Keratinocyte (primary cell): Measurements from ENCODE around the gene SENP1.

ENCODE experiments used
- EZH2 ChIP-seq: IDR thresholded peaks from one replicate; pipeline ENCODE4 v1.6.1; 2012; ENCODE audit warnings: inconsistent platforms, mild to moderate bottlenecking, low read length, moderate library complexity
- TF ChIP-seq, protein P1 (sequence below), 3 experiments: IDR thresholded peaks in 1 of 3; conservative IDR thresholded peaks in 1 of 3; optimal IDR thresholded peaks in 1 of 3; 2 replicates in 2 of 3; 3 replicates in 1 of 3; pipeline versions ENCODE3 to v1.5.1; 2011; ENCODE audit warnings: low read length in 3 of 3, mild to moderate bottlenecking in 3 of 3, moderate library complexity in 2 of 3, control low read depth in 1 of 3, inconsistent platforms in 1 of 3; ENCODE audit not compliant: insufficient read depth in 2 of 3; ENCODE audit errors: extremely low read depth in 1 of 3

DNA sequence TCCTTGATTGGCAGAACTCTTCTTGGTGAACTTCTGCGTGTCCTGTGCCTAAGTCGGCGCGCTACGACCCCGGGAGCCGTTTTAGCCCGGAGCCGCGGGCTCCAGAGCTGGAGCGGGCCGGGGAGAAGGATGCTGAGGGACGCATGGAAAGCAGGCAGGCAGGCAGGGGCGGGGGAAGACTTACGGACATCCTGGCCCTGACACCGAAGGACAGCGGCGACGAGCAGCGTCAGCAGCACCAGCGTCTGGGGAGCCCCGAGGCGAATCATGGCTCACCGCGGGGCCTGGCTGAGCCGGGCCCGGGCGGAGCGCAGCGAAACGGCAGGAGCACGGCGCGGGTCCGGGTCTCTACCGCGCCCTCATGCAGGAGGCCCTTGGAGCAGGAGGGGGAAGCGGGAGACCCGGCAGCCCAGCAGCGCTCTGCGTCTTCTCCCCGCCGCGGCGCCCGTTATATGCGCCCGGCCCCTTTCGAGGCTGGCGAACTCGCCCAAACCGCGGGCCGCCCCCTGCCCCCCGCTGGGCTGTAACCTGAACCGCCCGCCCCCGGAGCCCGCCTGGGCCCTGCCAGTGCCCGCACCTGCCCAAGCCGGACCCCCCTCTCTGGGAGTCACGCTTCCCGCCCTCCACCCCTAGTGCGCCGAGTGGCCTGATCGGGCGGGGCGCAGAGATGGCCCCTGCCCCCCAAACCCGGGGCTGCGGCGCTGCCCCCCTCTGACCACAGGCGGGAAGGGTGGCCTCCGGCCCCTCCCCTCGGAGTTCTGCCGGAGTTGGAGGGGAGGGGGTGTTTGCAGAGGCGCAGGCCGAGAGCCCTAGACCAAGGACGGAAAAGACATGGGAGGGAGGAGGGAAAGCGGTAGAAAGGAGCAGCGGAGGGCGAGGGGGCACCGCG is 101.6 kb downstream of the SENP1 start, which contains the start of gene COL2A1:
- TF ChIP-seq, protein P1, sequence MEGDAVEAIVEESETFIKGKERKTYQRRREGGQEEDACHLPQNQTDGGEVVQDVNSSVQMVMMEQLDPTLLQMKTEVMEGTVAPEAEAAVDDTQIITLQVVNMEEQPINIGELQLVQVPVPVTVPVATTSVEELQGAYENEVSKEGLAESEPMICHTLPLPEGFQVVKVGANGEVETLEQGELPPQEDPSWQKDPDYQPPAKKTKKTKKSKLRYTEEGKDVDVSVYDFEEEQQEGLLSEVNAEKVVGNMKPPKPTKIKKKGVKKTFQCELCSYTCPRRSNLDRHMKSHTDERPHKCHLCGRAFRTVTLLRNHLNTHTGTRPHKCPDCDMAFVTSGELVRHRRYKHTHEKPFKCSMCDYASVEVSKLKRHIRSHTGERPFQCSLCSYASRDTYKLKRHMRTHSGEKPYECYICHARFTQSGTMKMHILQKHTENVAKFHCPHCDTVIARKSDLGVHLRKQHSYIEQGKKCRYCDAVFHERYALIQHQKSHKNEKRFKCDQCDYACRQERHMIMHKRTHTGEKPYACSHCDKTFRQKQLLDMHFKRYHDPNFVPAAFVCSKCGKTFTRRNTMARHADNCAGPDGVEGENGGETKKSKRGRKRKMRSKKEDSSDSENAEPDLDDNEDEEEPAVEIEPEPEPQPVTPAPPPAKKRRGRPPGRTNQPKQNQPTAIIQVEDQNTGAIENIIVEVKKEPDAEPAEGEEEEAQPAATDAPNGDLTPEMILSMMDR (optimal IDR thresholded peaks at IDR 0.05 in 1 of 3, IDR thresholded peaks at IDR 0.05 in 1 of 3, conservative IDR thresholded peaks at IDR 0.05 in 1 of 3; ENCODE audit: extremely low read depth in 1 of 3, insufficient read depth in 2 of 3, low read length in 3 of 3): no peak
- TF ChIP-seq EZH2: peak; percentile 68
